Erythroblast (primary cell): ENCODE results near the gene MAGI1.

Source experiments
- GATA1 ChIP-seq: IDR thresholded peaks from 2 replicates; pipeline ENCODE4 v1.6.1; 2011; ENCODE audit warnings: low read depth, mild to moderate bottlenecking, control low read depth, low read length, moderate library complexity
- POLR2A ChIP-seq: IDR thresholded peaks from 2 replicates; pipeline ENCODE4 v1.6.1; 2011; ENCODE audit warnings: mild to moderate bottlenecking, low read length

DNA sequence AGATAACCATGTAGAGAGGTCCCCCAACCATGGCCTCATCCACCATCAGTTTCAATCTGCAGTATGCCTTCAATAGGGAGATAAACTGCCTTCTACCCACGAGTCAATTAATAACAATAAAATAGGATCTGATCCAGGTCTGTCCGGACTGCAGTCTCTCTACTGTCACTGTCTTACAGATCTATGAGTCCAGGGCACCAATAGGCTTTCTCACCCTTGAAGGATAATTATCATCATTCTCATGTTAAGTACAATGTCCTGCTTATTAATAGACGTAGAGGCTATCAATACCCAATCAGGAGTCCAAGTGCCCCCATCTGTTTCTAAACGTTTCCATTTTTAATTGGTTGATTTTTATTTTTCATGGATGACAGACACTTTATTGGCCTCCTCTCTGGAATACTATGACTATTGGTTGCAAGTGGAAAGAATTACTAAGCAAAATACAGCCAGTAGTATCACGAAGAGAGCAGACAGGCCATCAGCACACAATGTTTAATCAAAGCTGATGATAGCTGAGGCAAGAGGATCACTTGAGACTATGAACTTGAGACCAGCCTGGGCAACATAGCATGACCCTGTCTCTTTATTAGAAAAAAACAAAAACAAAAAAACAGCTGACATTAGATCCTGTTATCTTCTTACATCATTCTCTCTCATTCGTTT lies 480.7 kb downstream of the MAGI1 start:
- TF ChIP-seq POLR2A (no peak), GATA1 (no peak)
